Adipocyte (in vitro differentiated cells): Measurements from ENCODE around the gene PARD3B.
A peak's percentile ranks its signal among the peaks of the same experiment; 100 is the strongest.

Experiments used
- DNase-seq: peaks from one replicate; pipeline ENCODE4 v3.0.0-alpha.2; 2015; ENCODE audit warnings: low read depth
- H3K27me3 ChIP-seq: replicated peaks from 2 replicates; pipeline ENCODE4 v1.7.0; 2013; ENCODE audit warnings: mild to moderate bottlenecking, low read length, moderate library complexity; ENCODE audit not compliant: control insufficient read depth, insufficient read depth
- H3K36me3 ChIP-seq: 2 replicates; pipeline ENCODE4 v1.7.0; 2013; ENCODE audit warnings: low read length, mild to moderate bottlenecking, moderate library complexity; ENCODE audit not compliant: control insufficient read depth, insufficient read depth, severe bottlenecking
- H3K4me1 ChIP-seq: 2 replicates; pipeline ENCODE4 v1.7.0; 2013; ENCODE audit warnings: mild to moderate bottlenecking, low read length, moderate library complexity; ENCODE audit not compliant: control insufficient read depth, insufficient read depth
- H3K4me3 ChIP-seq: 2 replicates; pipeline ENCODE4 v1.7.0; 2013; ENCODE audit warnings: mild to moderate bottlenecking, low read length, moderate library complexity
- H3K9ac ChIP-seq: 2 replicates; pipeline ENCODE4 v1.7.0; 2013; ENCODE audit warnings: mild to moderate bottlenecking, low read length, moderate library complexity
- H3K9me3 ChIP-seq: 2 replicates; pipeline ENCODE4 v1.7.0; 2013; ENCODE audit warnings: mild to moderate bottlenecking, low read length, moderate library complexity; ENCODE audit not compliant: control insufficient read depth

Gene PARD3B

GRCh38 chr2:204849892-204850291 lies 304.6 kb downstream of the PARD3B start:
- H3K4me1 ChIP-seq: peaks cover 5% of the 10 kb centered on the region
- DNase-seq: no peak

DNA sequence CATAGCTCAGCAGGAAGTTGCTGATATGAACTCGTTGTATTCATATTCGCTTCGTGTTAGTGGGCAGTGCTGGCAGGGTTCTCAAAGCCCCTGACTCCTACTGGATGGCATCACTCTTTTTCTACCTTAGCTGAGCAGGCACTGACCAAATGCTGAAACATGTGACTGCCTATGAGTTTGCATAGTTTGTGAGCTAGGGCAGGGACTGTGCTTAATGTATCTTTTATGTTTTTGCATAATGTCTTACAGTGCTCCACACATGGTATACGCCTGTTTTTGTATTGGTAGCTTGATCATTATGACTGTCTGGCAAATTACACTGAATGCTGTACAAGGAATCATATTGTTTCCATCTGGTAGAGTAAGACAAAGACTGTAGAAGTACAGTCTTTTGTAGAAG lies 305.3 kb downstream of the PARD3B start:
- Histone ChIP-seq H3K27me3 (no peaks in the 10 kb centered on the region), H3K4me3 (no peak overlapping the region), H3K36me3 (no peaks in the 10 kb centered on the region), H3K9me3 (no peaks in the 10 kb centered on the region), H3K4me1 (peaks cover 5% of the 10 kb centered on the region), H3K9ac (no peak overlapping the region)
- no peak for DNase-seq

More at GRCh38 chr2:204849892-204850291, 304.6 kb downstream of the PARD3B start:
- Histone ChIP-seq H3K36me3 (no peaks in the 10 kb centered on the region), H3K9ac (no peak overlapping the region), H3K4me3 (no peak overlapping the region), H3K9me3 (no peaks in the 10 kb centered on the region), H3K27me3 (no peaks in the 10 kb centered on the region)

DNA sequence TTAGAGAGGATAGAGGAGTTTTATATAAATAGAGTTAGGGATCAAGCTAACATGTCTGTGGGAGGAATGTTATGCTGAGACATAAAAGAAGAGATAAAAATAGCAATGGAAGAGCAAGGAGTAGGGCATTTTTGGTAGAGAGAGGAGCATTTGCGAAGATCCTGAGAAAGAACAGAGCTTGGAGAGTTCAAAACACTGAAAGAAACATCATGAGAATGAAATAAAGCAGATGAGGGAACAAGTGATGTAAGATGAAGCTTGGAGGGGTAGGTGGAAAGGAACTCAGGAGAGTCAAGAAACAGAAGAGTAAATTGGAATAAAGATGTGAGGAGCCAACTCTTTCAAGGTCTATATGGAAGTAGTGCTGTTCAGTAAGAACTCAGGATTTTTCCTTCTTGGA lies 308.6 kb downstream of the PARD3B start:
- Histone ChIP-seq H3K4me1 (peaks cover 5% of the 10 kb centered on the region), H3K27me3 (no peaks in the 10 kb centered on the region), H3K9ac (no peak overlapping the region)

DNA sequence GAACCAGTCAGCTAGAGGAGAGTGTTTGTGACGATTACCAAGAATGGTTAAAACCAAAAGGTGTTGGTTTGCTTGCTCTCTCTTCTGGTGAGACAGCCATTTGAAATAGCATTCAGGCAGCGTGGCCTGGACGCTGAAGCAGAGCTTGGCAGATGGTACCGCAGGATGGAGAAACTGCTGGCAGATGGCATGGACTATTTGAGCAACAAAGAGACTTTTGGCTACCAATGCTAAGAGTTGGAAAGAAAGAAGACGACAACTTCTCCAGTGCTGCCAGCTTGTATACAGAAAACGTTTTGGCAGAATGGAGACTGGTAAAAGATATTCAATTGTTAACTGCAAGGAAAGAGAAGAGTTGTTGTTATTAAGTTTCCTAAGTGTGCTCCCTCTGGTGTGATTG lies 315.0 kb downstream of the PARD3B start:
- H3K4me3 ChIP-seq: peak overlapping the region; percentile 20
- no peak for DNase-seq
- no peaks in the 10 kb centered on the region for H3K27me3 ChIP-seq
- H3K4me1 ChIP-seq: peaks cover 12% of the 10 kb centered on the region
- H3K9ac ChIP-seq: no peak overlapping the region
- no peaks in the 10 kb centered on the region for H3K9me3 ChIP-seq
- no peaks in the 10 kb centered on the region for H3K36me3 ChIP-seq

More for the DNA sequence above, 308.6 kb downstream of the PARD3B start:
- H3K36me3 ChIP-seq: no peaks in the 10 kb centered on the region
- no peak overlapping the region for H3K4me3 ChIP-seq
- DNase-seq: no peak
- H3K9me3 ChIP-seq: no peaks in the 10 kb centered on the region

- no peak overlapping the region for H3K4me3 ChIP-seq
- H3K9ac ChIP-seq: no peak overlapping the region
- no peak for DNase-seq
- H3K27me3 ChIP-seq: no peaks in the 10 kb centered on the region
- H3K9me3 ChIP-seq: no peaks in the 10 kb centered on the region
- no peaks in the 10 kb centered on the region for H3K36me3 ChIP-seq
- peaks cover 12% of the 10 kb centered on the region for H3K4me1 ChIP-seq
Observed at GRCh38 chr2:204862809-204863208, 317.5 kb downstream of the PARD3B start.

GRCh38 chr2:204863336-204863735 lies 318.1 kb downstream of the PARD3B start:
- no peaks in the 10 kb centered on the region for H3K9me3 ChIP-seq
- H3K4me1 ChIP-seq: peaks cover 12% of the 10 kb centered on the region
- H3K9ac ChIP-seq: no peak overlapping the region
- H3K4me3 ChIP-seq: no peak overlapping the region
- peak; percentile 40 for DNase-seq
- H3K36me3 ChIP-seq: no peaks in the 10 kb centered on the region
- no peaks in the 10 kb centered on the region for H3K27me3 ChIP-seq

GRCh38 chr2:204869132-204869823 lies 324.0 kb downstream of the PARD3B start:
- peak overlapping the region; percentile 7 for H3K9ac ChIP-seq
- peaks cover 26% of the 10 kb centered on the region for H3K4me1 ChIP-seq
- H3K36me3 ChIP-seq: no peaks in the 10 kb centered on the region
- H3K4me3 ChIP-seq: peak overlapping the region; percentile 6
- H3K27me3 ChIP-seq: no peaks in the 10 kb centered on the region
- H3K9me3 ChIP-seq: no peaks in the 10 kb centered on the region
- DNase-seq: peak; percentile 74

DNA sequence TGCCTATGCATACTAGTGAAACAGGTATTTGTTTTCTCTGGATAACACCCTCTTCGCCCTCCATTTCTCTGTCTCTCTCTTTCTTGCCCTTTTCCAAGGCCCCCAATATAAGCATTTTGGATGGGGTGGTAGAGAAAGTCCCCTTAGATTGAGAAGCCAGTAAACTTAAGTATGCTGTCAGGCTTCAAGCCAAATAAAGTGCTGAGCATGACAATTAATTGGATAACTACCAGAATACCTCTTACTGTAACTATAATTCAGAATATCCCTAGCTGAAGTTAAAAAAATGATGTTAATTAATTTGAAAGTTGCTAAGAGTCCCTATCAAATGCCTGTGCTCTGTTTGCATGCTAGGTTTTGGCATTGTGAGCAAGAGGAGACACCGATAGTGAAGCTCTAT lies 324.8 kb downstream of the PARD3B start:
- H3K36me3 ChIP-seq: no peaks in the 10 kb centered on the region
- H3K9me3 ChIP-seq: no peaks in the 10 kb centered on the region
- H3K9ac ChIP-seq: no peak overlapping the region
- H3K27me3 ChIP-seq: no peaks in the 10 kb centered on the region
- peak overlapping the region; percentile 6 for H3K4me3 ChIP-seq
- no peak for DNase-seq
- peaks cover 26% of the 10 kb centered on the region for H3K4me1 ChIP-seq

DNA sequence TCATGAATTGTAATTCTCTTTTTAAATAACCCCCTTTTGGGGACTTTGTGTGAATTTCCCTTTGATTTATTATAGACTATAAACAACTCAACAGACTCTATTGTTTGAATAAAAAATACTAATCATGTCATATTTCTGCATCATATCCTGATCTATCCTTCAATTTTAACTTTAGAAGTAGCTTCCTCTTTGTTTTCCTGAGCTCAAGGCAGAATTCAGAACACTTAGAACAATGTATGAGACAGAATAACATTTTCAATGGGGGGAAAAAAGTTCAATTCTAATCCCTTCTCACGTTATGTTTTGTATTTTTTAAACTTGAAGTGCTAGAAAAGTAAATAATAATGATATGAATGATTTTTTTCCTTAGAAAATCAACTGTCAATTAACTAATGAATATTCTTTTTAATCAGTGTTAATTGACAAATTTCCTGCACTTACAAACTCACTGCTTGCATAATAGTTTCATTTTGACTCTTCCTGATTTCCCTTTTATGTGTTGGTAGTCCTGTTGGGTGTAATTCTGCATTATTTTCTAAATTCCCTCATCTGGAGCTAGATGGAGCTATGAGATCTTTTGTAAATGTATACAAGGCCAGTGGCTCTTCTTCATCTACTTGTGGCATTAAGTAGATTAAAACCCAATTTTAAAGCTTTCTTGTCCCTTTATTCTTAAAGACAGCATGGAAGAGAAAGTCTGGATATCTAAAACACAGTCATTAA lies 326.1 kb downstream of the PARD3B start:
- DNase-seq: peak; percentile 67
- H3K9ac ChIP-seq: no peak overlapping the region
- H3K36me3 ChIP-seq: no peaks in the 10 kb centered on the region
- H3K4me3 ChIP-seq: no peak overlapping the region
- peaks cover 26% of the 10 kb centered on the region for H3K4me1 ChIP-seq
- no peaks in the 10 kb centered on the region for H3K27me3 ChIP-seq
- no peaks in the 10 kb centered on the region for H3K9me3 ChIP-seq

DNA sequence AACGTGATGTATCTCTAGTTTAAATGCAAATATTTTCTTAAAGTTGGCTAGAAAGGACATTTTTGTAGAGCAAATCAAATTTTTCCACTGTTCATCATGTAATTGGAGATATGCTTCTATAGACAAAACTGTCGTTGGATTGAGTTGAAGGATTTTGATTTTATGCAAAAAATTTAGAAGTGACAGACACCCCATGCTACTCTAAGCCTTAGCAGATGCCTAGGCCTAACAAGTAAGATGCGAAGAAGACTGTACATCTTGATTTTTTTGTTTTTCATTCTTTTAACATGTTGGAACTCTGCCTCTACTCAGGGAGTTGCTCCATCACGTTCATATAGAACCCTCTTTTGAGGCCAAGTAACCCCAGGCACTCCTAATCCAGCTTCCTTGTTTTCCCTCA lies 331.0 kb downstream of the PARD3B start:
- no peaks in the 10 kb centered on the region for H3K27me3 ChIP-seq
- H3K36me3 ChIP-seq: no peaks in the 10 kb centered on the region
- H3K9me3 ChIP-seq: no peaks in the 10 kb centered on the region
- H3K9ac ChIP-seq: no peak overlapping the region
- peaks cover 5% of the 10 kb centered on the region for H3K4me1 ChIP-seq
- no peak overlapping the region for H3K4me3 ChIP-seq
- DNase-seq: no peak

DNA sequence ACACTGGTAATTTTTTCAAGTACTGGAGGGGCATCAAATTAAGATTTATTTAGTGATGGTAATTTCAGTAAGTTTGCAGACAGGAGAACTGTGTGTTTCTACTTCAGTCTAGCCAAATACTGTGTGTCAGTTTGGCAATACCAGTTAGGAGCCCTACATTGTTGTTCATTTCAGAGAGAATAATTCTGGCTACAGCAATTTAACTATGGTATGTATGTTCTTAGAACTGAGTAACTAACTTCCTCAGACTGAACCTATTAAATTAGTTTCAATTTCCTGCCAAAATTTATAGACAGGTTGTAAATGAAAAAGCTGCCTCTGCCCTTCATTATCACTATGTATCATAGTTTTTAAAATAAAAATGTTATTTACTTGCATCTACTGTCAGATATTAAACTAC lies 332.4 kb downstream of the PARD3B start:
- no peak for DNase-seq
- H3K9ac ChIP-seq: no peak overlapping the region
- H3K9me3 ChIP-seq: no peaks in the 10 kb centered on the region
- no peaks in the 10 kb centered on the region for H3K36me3 ChIP-seq
- peaks cover 4% of the 10 kb centered on the region for H3K4me1 ChIP-seq
- no peaks in the 10 kb centered on the region for H3K27me3 ChIP-seq
- H3K4me3 ChIP-seq: no peak overlapping the region
